GM18520 (cell line): ENCODE measurements around the gene EEPD1.
A peak's percentile ranks its signal among the peaks of the same experiment; 100 is the strongest.
"Not testable (repeated sequence)": the region's sequence is repeated elsewhere in the genome, so short reads cannot be mapped to it uniquely, and the experiment has no call there.

ENCODE experiments used
- ATAC-seq: cut with Tn5 transposase; IDR thresholded peaks from one replicate; pipeline ENCODE4 v1.9.1; 2021; ENCODE audit not compliant: unreplicated experiment

Gene EEPD1

DNA sequence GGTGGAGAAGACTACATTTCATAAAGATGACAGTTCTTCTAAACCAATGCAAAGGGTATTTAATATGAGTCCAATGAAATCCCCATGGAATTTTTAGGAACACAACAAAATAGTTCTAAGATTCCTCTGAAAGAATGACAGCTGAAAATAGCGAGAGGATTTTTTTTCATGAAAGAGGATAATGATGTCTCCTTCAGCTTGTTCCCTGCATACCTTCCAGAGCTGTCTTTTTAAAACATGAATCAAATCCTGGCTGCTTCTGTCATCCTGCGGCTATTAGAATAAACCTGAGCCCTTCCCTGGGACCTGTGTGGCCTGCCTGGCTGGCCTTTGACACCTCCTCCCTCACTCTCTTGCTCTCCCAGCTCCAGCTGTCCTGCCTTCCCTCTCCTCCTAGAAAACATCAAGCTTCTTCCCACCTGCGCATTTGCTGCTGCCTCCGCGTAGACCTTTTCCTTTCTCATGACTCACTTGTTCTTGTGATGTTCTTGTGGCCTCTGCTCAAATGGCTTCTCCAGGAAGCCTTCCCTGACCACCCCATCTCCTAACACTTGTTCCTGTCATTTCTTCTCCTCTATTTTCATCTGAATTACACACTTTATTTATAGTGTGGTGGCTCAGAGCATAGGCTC is 57.4 kb downstream of the EEPD1 start:
- ATAC-seq = no peak

DNA sequence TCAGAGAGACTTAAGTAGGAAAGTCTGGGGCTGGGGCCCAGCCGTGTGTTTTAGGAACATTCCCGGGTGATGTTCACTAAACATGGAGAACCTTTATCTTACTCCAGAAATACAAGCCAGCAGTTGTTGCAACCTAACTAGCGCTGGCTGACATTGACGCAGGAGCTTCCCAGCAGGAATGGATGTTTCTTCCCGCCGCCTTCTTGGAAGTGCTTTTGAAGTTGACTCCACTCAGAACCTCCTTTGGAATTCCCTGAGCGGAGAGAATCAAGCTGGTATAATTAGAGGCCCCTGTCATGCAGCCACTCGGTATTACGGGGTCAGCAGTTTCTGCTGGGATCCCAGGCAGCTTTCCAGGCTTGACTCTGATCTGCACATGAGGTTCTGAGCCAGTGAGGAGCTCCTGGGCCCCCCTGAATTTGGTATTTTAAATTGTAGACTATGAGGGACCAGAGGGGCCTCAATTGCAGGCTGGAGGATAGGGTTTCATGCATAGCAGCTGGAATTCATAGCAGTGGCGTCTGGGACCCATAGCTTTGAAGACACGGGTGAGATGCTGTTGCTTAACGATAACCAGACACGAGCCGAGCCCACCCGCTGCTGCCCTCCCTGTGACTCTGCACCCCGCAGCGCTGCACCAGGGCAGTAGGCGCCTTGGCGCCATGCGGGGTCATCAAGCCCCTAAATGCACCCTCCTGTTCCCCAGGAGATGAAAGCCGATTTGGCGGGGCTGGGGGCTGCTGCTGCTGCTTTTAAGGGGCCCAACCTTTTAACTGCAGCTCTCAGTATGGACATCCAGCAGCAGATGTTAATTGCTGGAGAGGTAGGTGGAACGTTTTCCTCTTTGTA is 61.8 kb downstream of the EEPD1 start:
- ATAC-seq = no peak

DNA sequence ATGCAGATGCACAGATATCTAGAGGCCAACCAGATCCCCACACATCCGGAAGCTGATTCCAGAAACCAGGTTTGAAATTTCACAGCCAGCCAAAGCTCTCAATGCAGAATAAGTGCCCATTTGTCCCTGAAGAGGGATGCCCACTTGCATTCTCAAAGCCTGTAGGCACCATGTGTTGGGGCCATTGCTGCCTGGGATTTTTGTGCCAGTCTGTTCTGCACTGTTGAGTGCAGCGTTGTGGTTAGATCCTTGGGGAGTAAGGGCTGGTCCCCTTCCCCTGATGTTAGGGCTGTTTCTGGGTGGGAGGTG is 62.4 kb downstream of the EEPD1 start:
- ATAC-seq = no peak

DNA sequence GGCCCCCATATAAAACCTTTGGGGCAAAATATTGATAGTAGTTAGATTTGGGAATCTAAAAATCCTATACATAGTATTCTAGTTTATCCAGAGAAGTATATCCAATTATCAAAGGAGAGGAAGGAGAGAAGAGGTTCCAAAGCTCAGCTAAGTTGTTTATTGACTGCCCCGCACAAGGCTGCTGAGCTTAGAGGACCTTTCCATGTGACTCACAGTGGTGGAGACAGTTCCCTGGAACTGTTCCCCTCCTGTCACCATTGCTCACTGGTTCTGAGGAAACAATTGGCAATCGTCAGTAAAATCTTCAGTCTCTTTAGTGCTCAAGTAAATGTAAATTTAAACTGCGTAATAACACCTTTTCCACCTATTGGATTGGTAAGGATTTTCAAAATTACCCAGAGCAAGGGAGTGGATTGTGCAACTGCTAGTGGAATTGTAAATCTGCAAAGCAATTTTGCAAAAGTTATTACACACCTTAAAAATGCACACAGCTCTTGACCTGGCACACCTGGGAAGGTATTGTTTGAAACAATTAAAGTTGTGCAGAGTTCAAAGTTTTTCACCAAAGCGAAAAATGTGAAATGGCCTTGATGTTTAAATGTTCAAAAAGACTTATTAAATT is 63.1 kb downstream of the EEPD1 start:
- ATAC-seq = no peak

DNA sequence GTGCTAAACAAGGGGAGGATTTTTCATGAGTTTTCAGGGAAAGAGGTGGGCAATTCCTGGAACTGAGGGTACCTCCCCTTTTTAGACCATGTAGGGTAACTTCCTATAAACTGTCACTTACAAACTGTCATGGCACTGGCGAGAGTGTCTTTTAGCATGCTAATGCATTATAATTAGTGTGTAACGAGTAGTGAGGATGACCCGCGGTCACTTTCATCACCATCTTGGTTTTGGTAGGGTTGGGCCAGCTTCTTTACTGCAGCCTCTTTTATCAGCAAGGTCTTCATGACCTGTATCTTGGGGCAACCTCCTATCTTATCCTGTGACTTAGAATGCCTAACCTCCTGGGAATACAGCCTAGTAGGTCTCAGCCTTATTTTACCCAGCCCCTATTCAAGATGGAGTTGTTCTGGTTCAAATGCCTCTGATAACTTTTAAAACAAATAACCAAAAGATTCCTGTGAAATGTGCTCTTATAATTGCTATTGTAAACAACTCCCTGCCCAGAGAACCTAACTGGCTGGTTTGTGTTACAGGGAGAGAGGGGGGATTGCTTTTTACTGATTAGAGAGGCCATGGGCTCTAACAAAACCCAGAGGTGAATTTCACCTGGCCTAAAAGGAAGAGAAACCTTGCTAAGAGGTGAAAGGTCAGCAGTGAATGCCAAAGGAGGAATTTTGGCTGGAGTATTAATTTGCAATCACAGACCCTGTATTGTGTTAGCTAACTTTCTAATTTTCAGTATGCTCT is 64.3 kb downstream of the EEPD1 start:
- ATAC-seq = no peak

DNA sequence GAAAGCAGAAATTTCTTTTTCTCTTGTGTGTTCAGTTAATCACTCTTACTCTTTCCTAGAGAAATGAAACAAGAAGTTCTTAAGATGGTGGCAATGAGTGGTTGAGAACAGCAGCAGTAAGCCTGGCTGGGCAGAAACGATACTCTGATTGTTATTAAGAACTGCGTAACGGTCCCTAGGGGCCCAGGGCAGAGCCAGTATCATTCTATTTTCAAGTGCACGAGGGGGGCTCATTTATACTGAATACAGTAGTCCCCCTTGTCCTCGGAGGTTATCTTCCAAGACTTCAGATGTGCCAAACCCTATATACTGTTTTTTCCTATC is 64.9 kb downstream of the EEPD1 start:
- peak; percentile 48 for ATAC-seq

DNA sequence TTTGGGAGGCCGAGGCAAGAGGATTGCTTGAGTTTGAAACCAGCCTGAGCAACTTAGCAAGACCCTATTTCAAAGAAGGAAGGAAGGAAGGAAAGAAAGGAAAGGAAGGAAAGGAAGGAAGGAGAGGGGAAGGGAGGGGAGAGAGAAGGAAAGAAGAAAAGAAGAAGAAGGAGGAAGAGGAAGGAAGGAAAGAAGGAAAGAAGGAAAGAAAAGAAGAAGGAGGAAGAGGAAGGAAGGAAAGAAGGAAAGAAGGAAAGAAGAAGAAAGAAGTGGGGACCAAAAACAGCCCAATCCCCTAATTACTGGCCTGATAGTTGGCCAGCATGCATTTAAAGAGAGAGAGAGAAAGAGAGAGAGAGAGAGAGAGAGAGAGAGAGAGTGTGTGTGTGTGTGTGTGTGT is 66.4 kb downstream of the EEPD1 start:
- no peak for ATAC-seq

DNA sequence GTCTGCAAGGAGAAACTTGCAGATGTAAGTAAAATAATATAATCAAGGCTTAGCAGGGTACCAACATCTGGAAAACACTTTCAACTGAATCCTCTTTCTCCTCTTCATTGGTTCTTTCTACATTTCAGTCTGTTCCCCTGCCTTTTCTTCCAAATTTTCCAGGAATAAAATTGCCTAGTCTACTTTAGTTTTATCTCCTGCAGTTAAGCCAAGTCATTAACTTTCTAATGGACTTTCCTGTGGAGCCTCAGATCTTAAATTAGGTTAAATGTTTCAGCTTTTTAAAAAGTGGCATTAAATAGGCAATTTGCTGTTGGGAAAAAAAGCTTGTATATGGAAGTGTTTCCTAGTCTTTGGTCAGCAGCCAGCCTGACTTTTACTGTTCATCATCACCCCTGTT is 70.8 kb downstream of the EEPD1 start:
- no peak for ATAC-seq

DNA sequence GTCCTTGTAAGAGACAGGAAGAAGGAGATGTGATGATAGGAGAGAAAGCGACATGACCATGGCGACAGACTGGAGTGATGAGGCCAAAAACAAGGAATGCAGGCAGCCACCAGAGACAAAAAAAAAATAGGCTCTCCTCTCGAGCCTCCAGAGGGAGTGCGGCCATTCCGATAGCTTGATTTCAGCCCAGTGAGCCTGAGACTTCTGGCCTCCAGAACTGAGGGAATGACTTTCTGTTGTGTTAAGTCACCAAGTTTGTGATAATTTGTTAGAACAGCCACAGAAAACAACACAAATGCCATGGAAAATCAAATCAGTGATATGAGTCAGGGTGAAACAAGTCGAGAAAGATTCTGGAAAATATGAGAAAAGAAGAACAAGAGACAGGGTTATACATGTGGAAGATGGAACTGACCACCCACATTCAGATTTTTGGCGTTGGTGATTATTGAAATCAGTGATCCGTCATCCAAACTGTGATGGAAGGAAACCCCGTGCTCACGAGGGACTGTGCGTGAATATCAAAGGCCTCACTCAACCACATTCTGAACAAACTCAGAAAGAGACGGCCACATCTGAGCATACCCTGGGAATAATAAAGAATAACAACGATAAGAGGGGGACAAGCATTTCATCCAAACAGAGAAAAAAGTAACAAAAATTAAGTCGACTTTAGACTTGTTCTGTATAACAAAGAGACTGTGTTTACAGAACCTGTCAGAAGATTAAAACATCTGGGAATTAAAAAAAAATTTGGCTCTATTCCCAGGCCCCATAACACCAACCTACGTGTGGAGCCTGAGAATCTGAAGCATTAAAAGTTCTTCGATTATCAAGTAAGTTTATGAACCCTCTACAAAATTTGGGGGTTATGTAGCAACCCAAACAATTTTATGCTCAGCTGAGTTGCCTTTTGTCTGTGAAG is 72.1 kb downstream of the EEPD1 start:
- no peak for ATAC-seq

DNA sequence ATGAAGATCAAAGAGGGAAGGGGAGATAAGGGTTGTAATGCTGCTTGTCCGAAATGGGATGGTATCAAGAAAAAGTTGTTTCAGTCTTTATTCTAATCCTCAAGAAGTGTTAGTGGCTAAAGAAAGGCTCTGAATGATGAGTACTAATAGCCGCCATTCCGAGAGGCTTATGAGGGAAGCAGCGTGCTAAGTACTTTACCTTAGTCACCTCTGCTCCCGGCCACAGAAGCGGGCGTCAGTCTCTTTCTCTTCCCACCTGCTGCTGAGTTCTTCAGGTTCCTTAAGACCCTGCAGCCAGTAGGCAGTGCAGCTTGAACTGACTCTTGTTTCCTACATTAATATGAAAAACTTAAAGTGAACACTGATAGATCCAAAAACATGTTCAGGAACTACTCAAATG is 73.1 kb downstream of the EEPD1 start:
- ATAC-seq = no peak

DNA sequence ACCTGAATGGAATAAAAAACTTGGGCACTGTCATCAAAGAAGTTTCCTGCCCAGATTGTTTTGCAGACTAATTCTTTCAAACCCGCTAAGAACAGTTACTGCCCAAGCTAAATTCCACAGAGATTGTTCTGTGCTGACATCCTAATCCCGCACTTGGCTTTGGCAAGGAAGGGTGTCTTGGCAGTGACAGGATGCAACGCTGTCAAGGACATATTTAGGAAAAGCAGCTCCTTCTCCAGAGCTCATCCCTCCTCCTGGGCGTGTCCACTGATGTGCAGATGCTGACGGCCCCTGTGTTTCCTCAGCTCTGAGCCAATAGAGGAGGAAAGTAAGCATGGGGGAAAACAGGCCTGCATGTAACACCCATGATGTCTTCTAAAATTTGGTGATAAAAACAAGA is 74.2 kb downstream of the EEPD1 start:
- no peak for ATAC-seq

DNA sequence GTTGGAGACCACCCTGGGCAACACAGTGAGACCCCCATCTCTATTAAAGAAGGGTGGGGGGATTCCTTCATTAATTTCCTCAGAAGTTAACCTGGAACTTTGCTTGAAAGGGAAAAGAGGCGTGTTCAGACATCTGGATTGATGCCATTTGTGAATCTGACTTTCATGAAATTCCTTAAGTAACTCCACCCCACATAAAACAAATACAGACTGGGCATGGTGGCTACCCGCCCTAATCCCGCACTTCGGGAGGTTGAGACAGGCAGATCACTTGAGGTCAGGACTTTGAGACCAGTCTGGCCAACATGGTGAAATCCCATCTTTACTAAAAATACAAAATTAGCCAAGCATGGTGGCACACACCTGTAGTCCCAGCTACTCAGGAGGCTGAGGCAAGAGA is 75.0 kb downstream of the EEPD1 start:
- ATAC-seq = no peak

DNA sequence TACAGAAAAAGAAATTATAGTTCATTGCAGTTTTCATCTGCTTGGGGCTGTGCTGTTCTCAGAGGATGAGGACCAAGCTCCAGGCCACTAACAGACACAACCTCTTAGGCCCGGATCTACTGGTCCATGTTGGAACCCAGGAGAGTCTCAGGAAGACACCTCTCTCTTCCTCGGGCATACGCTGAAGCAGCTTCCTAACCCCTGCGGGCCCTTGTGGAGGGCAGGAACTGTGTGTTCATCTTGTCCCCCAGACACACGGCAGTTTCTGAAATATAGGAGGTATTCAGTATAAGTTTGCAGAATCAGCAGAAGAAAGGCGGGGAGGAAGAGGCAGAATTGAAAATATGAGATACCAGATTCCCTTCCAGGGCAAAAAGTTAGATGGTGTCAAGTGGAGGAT is 78.4 kb downstream of the EEPD1 start:
- no peak for ATAC-seq

DNA sequence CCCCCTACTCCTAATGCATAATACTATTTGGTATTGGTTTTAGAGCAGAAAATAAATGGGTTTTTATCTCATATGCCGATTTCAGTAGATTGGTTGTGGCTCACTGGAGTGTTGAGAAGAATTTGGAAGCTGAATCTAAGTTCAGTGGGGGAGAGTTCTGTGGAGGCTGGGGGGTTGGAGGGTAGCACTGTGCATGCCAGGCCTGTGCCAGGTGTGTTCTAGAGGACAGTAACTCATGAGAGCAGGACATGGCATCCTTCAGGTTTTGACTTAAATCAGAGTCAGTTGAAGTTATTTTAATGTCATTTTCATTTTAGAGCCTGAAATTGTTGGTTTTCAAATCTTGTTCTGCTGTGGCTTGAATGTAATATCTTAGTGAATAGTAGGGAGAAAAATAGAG is 79.5 kb downstream of the EEPD1 start:
- ATAC-seq = no peak

DNA sequence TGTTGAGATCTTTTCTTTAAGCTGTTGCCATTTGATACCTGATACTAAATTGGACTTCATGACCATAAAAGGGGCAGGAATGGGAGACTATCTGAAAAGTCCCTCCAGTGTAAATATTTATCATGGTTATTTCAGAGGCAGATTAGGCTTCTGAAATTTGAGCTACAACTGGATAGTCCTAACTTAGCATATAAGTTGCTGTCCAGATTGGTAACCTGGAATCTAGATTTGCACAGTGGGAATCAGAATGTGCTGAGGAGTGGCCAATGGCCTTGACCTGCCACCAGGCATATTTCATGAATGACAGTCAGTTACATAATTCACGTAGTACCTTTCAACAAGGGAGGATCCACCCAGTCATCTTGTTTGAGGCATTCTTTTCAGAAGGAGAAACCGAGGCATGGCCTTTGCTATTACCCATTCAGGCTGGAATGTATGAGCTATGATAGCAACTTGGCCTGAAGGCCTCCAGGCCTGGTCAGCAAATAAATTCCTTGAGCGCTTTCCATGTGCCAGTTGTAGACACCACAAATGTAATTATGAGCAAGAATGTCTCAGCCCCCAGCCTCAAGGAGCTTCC is 80.0 kb downstream of the EEPD1 start:
- no peak for ATAC-seq

DNA sequence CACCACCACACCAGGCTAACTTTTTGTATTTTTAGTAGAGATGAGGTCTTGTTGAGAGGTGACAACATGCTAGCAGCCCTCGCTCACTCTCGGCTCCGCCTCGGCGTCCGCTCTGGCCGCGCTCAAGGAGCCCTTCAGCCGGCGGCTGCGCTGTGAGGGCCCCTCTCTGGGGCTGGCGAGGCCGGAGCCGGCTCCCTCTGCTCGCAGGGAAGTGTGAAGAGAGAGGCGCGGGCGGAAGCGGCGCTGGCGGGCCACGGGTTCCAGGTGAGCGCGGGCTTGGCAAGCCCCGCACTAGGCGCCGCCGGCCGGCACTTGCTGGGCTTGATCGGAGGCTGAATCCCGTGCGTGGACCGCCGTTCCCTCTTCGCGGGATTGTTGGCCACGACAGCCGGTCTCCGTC is 83.0 kb downstream of the EEPD1 start:
- ATAC-seq = no peak

DNA sequence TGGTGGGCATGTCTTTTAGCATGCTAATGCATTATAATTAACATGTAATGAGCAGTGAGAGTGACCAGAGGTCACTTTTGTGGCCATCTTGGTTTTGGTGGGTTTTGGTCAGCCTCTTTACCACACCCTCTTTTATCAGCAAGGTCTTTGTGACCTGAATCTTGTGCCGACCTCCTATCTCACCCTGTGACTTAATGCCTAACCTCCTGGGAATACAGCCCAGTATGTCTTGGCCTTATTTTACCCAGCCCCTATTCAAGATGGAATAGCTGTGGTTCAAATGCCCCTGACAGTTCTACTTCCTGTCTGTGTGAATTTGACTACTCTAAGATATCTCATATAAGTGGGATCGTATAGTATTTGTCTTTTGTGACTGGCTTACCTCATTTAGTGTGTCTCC is 85.1 kb downstream of the EEPD1 start:
- ATAC-seq = no peak

DNA sequence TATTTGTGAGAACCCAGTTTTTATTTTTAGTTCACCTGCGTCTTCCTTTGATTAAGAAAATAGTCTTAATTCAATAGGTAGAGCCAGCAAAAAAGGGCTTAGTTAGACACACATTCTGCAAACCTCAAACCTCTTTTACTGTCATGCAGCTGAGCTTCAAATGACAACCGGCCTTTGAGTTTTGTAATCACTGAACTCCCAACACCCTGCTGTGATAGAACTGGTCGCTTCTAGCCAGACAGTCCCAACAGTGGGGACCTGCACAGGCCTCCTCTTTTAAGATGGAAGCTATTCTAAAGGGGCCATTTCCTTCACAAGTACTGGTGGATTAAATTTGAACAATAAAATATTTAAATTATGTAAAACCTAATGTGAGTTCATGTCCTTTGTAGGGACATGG is 90.3 kb downstream of the EEPD1 start:
- ATAC-seq = not testable (repeated sequence)

DNA sequence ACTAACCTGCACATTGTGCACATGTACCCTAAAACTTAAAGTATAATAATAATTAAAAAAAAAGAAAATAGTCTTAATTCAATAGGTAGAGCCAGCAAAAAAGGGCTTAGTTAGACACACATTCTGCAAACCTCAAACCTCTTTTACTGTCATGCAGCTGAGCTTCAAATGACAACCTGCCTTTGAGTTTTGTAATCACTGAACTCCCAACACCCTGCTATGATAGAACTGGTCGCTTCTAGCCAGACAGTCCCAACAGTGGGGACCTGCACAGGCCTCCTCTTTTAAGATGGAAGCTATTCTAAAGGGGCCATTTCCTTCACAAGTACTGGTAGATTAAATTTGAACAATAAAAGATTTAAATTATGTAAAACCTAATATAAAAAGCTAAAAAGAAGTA is 90.9 kb downstream of the EEPD1 start:
- not testable (repeated sequence) for ATAC-seq

DNA sequence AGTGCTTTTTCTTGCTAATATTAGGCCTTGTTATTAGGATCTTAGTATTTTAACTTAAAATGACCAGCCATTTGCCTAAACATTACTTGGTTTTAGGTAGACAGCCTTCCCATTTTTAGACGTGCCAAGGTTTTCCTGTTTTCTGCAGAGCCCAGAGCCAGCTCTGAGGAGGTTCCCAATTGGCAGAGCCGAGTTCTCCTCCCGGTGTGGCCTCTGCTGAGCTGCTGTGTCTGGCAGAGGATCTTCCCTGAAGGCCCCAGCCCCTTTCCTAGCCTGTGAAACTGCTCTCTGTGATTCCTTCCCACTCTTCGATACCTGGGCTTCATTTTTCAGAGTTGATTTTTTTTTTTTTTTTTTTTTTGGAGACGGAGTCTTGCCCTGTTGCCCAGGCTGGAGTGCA is 91.4 kb downstream of the EEPD1 start:
- ATAC-seq = no peak
